ENCODE data around the gene OPN4. TPM values are rescaled to one million over a fixed set of nuclear protein-coding genes. Genes with fewer than 3 reads are reported as not detected.

The OPN4 gene
- total and polyA plus RNA-seq, 9 donors = 0.08 TPM; not detected in 8

DNA sequence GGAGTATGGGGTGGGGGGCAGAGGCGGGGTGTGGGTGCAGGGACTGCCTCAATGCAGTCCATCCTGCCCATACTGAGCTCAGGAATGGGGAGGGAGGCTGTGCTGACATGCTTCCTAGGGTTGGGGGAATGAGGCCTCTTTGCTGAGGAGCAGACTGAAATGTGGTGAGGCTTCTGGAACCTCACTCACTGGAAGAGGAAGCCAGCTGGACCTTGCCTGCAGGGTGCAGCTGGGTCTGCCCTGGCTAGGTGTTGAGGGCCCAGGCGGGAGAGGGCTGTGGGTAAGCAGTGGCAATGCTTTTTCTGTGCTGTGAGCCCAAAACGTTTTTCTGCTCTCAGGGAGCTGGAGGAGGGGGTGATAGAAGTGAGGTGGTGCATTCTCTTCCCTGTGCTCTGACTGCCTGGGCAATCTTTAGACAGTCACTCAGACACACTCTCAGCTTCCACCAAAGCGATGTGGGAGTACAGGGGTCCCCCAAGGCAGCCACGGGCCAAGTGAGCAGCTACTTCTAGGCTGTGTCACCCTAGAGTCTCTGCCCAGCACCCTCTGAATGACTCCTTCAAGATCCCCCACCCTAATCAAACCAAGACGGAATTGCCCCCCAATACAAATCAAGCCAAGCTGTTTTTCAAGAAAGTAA is 60.9 kb downstream of the OPN4 start:
- TF ChIP-seq, protein P1, sequence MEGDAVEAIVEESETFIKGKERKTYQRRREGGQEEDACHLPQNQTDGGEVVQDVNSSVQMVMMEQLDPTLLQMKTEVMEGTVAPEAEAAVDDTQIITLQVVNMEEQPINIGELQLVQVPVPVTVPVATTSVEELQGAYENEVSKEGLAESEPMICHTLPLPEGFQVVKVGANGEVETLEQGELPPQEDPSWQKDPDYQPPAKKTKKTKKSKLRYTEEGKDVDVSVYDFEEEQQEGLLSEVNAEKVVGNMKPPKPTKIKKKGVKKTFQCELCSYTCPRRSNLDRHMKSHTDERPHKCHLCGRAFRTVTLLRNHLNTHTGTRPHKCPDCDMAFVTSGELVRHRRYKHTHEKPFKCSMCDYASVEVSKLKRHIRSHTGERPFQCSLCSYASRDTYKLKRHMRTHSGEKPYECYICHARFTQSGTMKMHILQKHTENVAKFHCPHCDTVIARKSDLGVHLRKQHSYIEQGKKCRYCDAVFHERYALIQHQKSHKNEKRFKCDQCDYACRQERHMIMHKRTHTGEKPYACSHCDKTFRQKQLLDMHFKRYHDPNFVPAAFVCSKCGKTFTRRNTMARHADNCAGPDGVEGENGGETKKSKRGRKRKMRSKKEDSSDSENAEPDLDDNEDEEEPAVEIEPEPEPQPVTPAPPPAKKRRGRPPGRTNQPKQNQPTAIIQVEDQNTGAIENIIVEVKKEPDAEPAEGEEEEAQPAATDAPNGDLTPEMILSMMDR (IDR thresholded peaks at IDR 0.05) = no peak
- TF ChIP-seq EP300 (IDR thresholded peaks at IDR 0.05) (no peak), POLR2A (IDR thresholded peaks at IDR 0.05) (no peak)
- no peak overlapping the region for H3K4me3 ChIP-seq
- H3K36me3 ChIP-seq = no peaks in the 10 kb centered on the region
- 60 to 74% (median 70%) methylated on average over 6 of the region's 6 CpGs for WGBS, 3 donors
- DNase-seq = no peak
- intact Hi-C loops (cut with DNase I) = no loop called here
- H3K27ac ChIP-seq = no peak overlapping the region
- no peaks in the 10 kb centered on the region for H3K9me3 ChIP-seq
- no peaks in the 10 kb centered on the region for H3K27me3 ChIP-seq
- H3K4me1 ChIP-seq (ENCODE audit: insufficient read depth) = peaks cover 5% of the 10 kb centered on the region

DNA sequence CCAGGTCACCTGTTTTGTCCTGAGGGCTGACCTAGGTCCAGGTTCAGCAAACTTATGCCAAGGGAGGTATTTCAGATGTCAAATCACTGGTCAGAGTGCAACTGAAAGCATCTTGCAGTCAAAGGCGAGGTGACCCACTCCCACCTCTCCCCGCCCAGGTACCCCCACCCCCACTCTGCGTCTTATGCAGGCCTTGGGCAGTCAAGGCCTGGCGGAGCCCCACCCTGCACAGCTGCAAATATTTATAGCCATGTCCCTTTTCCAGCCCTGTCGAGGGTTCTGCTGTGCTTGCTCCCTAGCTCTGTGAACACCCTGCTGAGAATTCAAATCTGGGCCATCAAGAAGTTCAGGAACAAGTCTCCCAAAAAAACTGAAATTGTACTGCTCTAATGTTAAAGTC is 61.5 kb downstream of the OPN4 start:
- TF ChIP-seq, protein P1 (IDR thresholded peaks at IDR 0.05) = no peak
- no peak for TF ChIP-seq POLR2A (IDR thresholded peaks at IDR 0.05)
- no peak for TF ChIP-seq EP300 (IDR thresholded peaks at IDR 0.05)
- peaks cover 3% of the 10 kb centered on the region for H3K4me1 ChIP-seq (ENCODE audit: insufficient read depth)
- no peak overlapping the region for H3K27ac ChIP-seq

More for the DNA sequence above, 61.5 kb downstream of the OPN4 start:
- no peak for DNase-seq
- intact Hi-C loops (cut with DNase I) = no loop called here
- no peak overlapping the region for H3K4me3 ChIP-seq
- 76 to 83% (median 78%) methylated on average over 5 of the region's 5 CpGs for WGBS, 3 donors
- no peaks in the 10 kb centered on the region for H3K36me3 ChIP-seq
- H3K9me3 ChIP-seq = no peaks in the 10 kb centered on the region
- H3K27me3 ChIP-seq = no peaks in the 10 kb centered on the region

Other genes with a start within 250 kb of the OPN4 start
- gene WAPL, start 132.8 kb upstream of the OPN4 start, total RNA-seq = 10 to 100 TPM; 26.0 to 33.3 (median 31.8) TPM
- gene WAPL, start 132.8 kb upstream of the OPN4 start, polyA plus RNA-seq = 10 to 100 TPM; 15.3 to 19.0 TPM
- gene LDB3, start 14.0 kb downstream of the OPN4 start, total RNA-seq = 10 to 100 TPM in 1 of 7 donors, 1 to 10 TPM in 6; 1.5 to 12.9 (median 2.6) TPM
- 1 to 10 TPM; 3.6 to 9.0 TPM for gene LDB3, start 14.0 kb downstream of the OPN4 start, polyA plus RNA-seq
- gene BMPR1A, start 102.1 kb downstream of the OPN4 start, total RNA-seq = 10 to 100 TPM; 29.1 to 77.9 (median 62.2) TPM
- 10 to 100 TPM; 19.0 to 40.1 TPM for gene BMPR1A, start 102.1 kb downstream of the OPN4 start, polyA plus RNA-seq

All from ovary (tissue), 9 donors.